Activated CD4-positive, alpha-beta T cell treated with anti-CD3 and anti-CD28 coated beads for 36 hours (primary cell): ENCODE data around the gene CARD10. TPM values are rescaled to one million over a fixed set of nuclear protein-coding genes. Genes with fewer than 3 reads are reported as not detected.
"Not testable (repeated sequence)": the region's sequence is repeated elsewhere in the genome, so short reads cannot be mapped to it uniquely, and the experiment has no call there.

Experiments used
- ATAC-seq: fragments of 200-7000 bp; cut with Tn5 transposase; one replicate; pipeline ENCODE4 v1.10.0; 2021; ENCODE audit warnings: mild to moderate bottlenecking, moderate library complexity
- CTCF ChIA-PET: fragments of 350-600 bp; sonication (Branson Sonifier 250); formaldehyde crosslinking; loops from one replicate; lab custom pipeline; 2021; ENCODE audit warnings: antibody characterized with exemption; lab: Charles Lee
- POLR2A ChIA-PET: fragments of 350-600 bp; sonication (Branson Sonifier 250); formaldehyde crosslinking; loops from one replicate; lab custom pipeline; 2021; ENCODE audit warnings: antibody characterized with exemption, inconsistent platforms; lab: Charles Lee
- DNase-seq: peaks from one replicate; pipeline ENCODE4 v3.0.0-alpha.2; 2020
- H3K27ac Mint-ChIP-seq: one replicate; pipeline ENCODE4 v1.8.0; 2021; ENCODE audit warnings: mixed read lengths
- H3K27me3 Mint-ChIP-seq: one replicate; pipeline ENCODE4 v1.8.0; 2021; ENCODE audit warnings: mixed read lengths
- H3K36me3 Mint-ChIP-seq: one replicate; pipeline ENCODE4 v1.8.0; 2021; ENCODE audit warnings: low read depth, mixed read lengths
- H3K4me1 Mint-ChIP-seq: one replicate; pipeline ENCODE4 v1.8.0; 2021; ENCODE audit warnings: mixed read lengths
- H3K4me3 Mint-ChIP-seq: one replicate; pipeline ENCODE4 v1.8.0; 2021; ENCODE audit warnings: mild to moderate bottlenecking, moderate library complexity, mixed read lengths
- H3K9me3 Mint-ChIP-seq: one replicate; pipeline ENCODE4 v1.8.0; 2021; ENCODE audit warnings: low read depth, mixed read lengths
- intact Hi-C, 2 experiments: fragments of 100-400 bp; cut with DNase I in 1 of 2; cut with micrococcal nuclease in 1 of 2; formaldehyde crosslinking; loops; one replicate each; pipeline versions ENCODE4 v1.14.2 to v1.15.1; 2022 to 2024; cut with DNase I, micrococcal nuclease
- total RNA-seq, 2 experiments: library from RNA; stranded (reverse); gene quantifications; one replicate each; pipeline ENCODE4 v1.2.3, GENCODE V29; 2021

CARD10 gene
- total RNA-seq, 2 experiments from 2014 or later, result not detected

GRCh38 chr22:37555029-37555428, 35.8 kb upstream of the CARD10 start:
- H3K4me1 Mint-ChIP-seq, result no peaks in the 10 kb centered on the region
- peaks cover 24% of the 10 kb centered on the region for H3K27me3 Mint-ChIP-seq
- no peak overlapping the region for H3K4me3 Mint-ChIP-seq
- ChIA-PET CTCF (interaction anchor here (0.7 to 5.4 kb wide), 4 partner anchors 12 to 73 kb away, joined by 3 to 47 read pairs (median 4); no protein-coding TSS in a partner anchor), POLR2A (no interaction called here)
- intact Hi-C loops, result no loop called here
- ATAC-seq (no peak), DNase-seq (no peak)
- H3K36me3 Mint-ChIP-seq, result no peaks in the 10 kb centered on the region
- no peak overlapping the region for H3K27ac Mint-ChIP-seq
- H3K9me3 Mint-ChIP-seq, result no peaks in the 10 kb centered on the region

GRCh38 chr22:37553725-37554124, 34.5 kb upstream of the CARD10 start:
- ChIA-PET POLR2A (no interaction called here), CTCF (interaction anchor here (1.8 kb wide), 1 partner anchor 8 kb away, joined by 6 read pairs; no protein-coding TSS in a partner anchor)
- intact Hi-C loops, result no loop called here
- no peaks in the 10 kb centered on the region for H3K4me1 Mint-ChIP-seq
- peaks cover 14% of the 10 kb centered on the region for H3K27me3 Mint-ChIP-seq
- no peak overlapping the region for H3K4me3 Mint-ChIP-seq
- no peak for ATAC-seq
- no peaks in the 10 kb centered on the region for H3K9me3 Mint-ChIP-seq
- DNase-seq, result no peak
- H3K27ac Mint-ChIP-seq, result no peak overlapping the region
- no peaks in the 10 kb centered on the region for H3K36me3 Mint-ChIP-seq

- no peak overlapping the region for H3K27ac Mint-ChIP-seq
- intact Hi-C loops, result no loop called here
- no peaks in the 10 kb centered on the region for H3K36me3 Mint-ChIP-seq
- CTCF ChIA-PET, result interaction anchor here (0.6 to 1.8 kb wide), 3 partner anchors 9 to 22 kb away, joined by 3 to 6 read pairs (median 3); no protein-coding TSS in a partner anchor
- peaks cover 14% of the 10 kb centered on the region for H3K27me3 Mint-ChIP-seq
- no peak overlapping the region for H3K4me3 Mint-ChIP-seq
- H3K9me3 Mint-ChIP-seq, result no peaks in the 10 kb centered on the region
- ATAC-seq, result no peak
- POLR2A ChIA-PET, result no interaction called here
- H3K4me1 Mint-ChIP-seq, result no peaks in the 10 kb centered on the region
- no peak for DNase-seq
Measured at GRCh38 chr22:37552524-37553163, 33.4 kb upstream of the CARD10 start.

GRCh38 chr22:37551981-37552380, 32.8 kb upstream of the CARD10 start:
- H3K36me3 Mint-ChIP-seq, result no peaks in the 10 kb centered on the region
- H3K4me3 Mint-ChIP-seq, result no peak overlapping the region
- no peaks in the 10 kb centered on the region for H3K4me1 Mint-ChIP-seq
- no peak overlapping the region for H3K27ac Mint-ChIP-seq
- intact Hi-C loops, result no loop called here
- POLR2A ChIA-PET, result no interaction called here
- DNase-seq, result no peak
- peaks cover 11% of the 10 kb centered on the region for H3K27me3 Mint-ChIP-seq
- CTCF ChIA-PET, result interaction anchor here (1.8 to 3.5 kb wide), 2 partner anchors 10 to 15 kb away, joined by 6 to 29 read pairs; no protein-coding TSS in a partner anchor
- no peak for ATAC-seq
- H3K9me3 Mint-ChIP-seq, result no peaks in the 10 kb centered on the region

GRCh38 chr22:37550921-37551320, 31.7 kb upstream of the CARD10 start:
- H3K36me3 Mint-ChIP-seq, ATAC-seq, H3K27ac Mint-ChIP-seq, intact Hi-C loops, DNase-seq, H3K9me3 Mint-ChIP-seq, H3K4me1 Mint-ChIP-seq, POLR2A ChIA-PET, H3K27me3 Mint-ChIP-seq, H3K4me3 Mint-ChIP-seq: not testable (repeated sequence)
- CTCF ChIA-PET, result interaction anchor here (0.7 to 3.5 kb wide), 5 partner anchors 12 to 1082 kb away, joined by 3 to 29 read pairs (median 6); no protein-coding TSS in a partner anchor

- ATAC-seq, result no peak
- POLR2A ChIA-PET, result interaction anchor here (0.8 kb wide), 1 partner anchor 9 kb away, joined by 3 read pairs; no protein-coding TSS in a partner anchor
- CTCF ChIA-PET, result interaction anchor here (0.6 to 3.8 kb wide), 8 partner anchors 10 to 350 kb away, joined by 3 to 29 read pairs (median 4); no protein-coding TSS in a partner anchor
- Mint-ChIP-seq H3K9me3 (no peaks in the 10 kb centered on the region), H3K27ac (no peak overlapping the region), H3K36me3 (no peaks in the 10 kb centered on the region), H3K4me1 (peaks cover 6% of the 10 kb centered on the region), H3K27me3 (peaks cover 4% of the 10 kb centered on the region), H3K4me3 (no peak overlapping the region)
- intact Hi-C loops, result no loop called here
- no peak for DNase-seq
Measured at GRCh38 chr22:37549704-37550059, 30.5 kb upstream of the CARD10 start.

GRCh38 chr22:37547251-37547741, 28.1 kb upstream of the CARD10 start:
- Mint-ChIP-seq H3K36me3 (no peaks in the 10 kb centered on the region), H3K9me3 (no peaks in the 10 kb centered on the region), H3K4me1 (peaks cover 6% of the 10 kb centered on the region), H3K27me3 (no peaks in the 10 kb centered on the region), H3K27ac (no peak overlapping the region), H3K4me3 (no peak overlapping the region)
- CTCF ChIA-PET, result interaction anchor here (0.5 to 11.4 kb wide), 7 partner anchors 9 to 238 kb away, joined by 3 to 302 read pairs (median 3); no protein-coding TSS in a partner anchor
- POLR2A ChIA-PET, result no interaction called here
- intact Hi-C loops, result no loop called here
- DNase-seq (no peak), ATAC-seq (no peak)

GRCh38 chr22:37546437-37547250, 27.4 kb upstream of the CARD10 start:
- POLR2A ChIA-PET, result no interaction called here
- Mint-ChIP-seq H3K9me3 (no peaks in the 10 kb centered on the region), H3K36me3 (no peaks in the 10 kb centered on the region)

GRCh38 chr22:37545703-37546436, 26.7 kb upstream of the CARD10 start:
- no peak overlapping the region for H3K27ac Mint-ChIP-seq
- DNase-seq (no peak), ATAC-seq (no peak)
- peaks cover under 1% of the 10 kb centered on the region for H3K27me3 Mint-ChIP-seq
- no peak overlapping the region for H3K4me3 Mint-ChIP-seq
- ChIA-PET CTCF (interaction anchor here (0.6 to 11.4 kb wide), 6 partner anchors 14 to 199 kb away, joined by 3 to 302 read pairs (median 4); partner anchors contain the start of genes CDC42EP1 and MFNG), POLR2A (no interaction called here)
- H3K36me3 Mint-ChIP-seq, result no peaks in the 10 kb centered on the region
- no peaks in the 10 kb centered on the region for H3K9me3 Mint-ChIP-seq
- intact Hi-C loops, result loop anchor here (1.0 kb wide), 2 partner anchors 21 to 46 kb away; no protein-coding TSS in a partner anchor
- peaks cover 20% of the 10 kb centered on the region for H3K4me1 Mint-ChIP-seq

More at GRCh38 chr22:37546437-37547250, 27.4 kb upstream of the CARD10 start:
- peaks cover 12% of the 10 kb centered on the region for H3K4me1 Mint-ChIP-seq
- ATAC-seq, result no peak
- intact Hi-C loops, result no loop called here
- no peak overlapping the region for H3K4me3 Mint-ChIP-seq
- no peak overlapping the region for H3K27ac Mint-ChIP-seq
- CTCF ChIA-PET, result interaction anchor here (0.7 to 11.4 kb wide), 7 partner anchors 10 to 49 kb away, joined by 3 to 302 read pairs (median 3); no protein-coding TSS in a partner anchor
- H3K27me3 Mint-ChIP-seq, result no peaks in the 10 kb centered on the region
- DNase-seq, result no peak

- ATAC-seq (peak; percentile 54), DNase-seq (peak; percentile 84)
- H3K4me3 Mint-ChIP-seq, result no peak overlapping the region
- intact Hi-C loops, result loop anchor here (1.0 kb wide), 2 partner anchors 22 to 47 kb away; no protein-coding TSS in a partner anchor
- H3K36me3 Mint-ChIP-seq, result no peaks in the 10 kb centered on the region
- ChIA-PET CTCF (interaction anchor here (0.6 to 11.4 kb wide), 6 partner anchors 15 to 198 kb away, joined by 3 to 302 read pairs (median 4); partner anchors contain the start of genes CDC42EP1 and MFNG), POLR2A (no interaction called here)
- H3K27ac Mint-ChIP-seq, result no peak overlapping the region
- H3K27me3 Mint-ChIP-seq, result peaks cover 8% of the 10 kb centered on the region
- no peaks in the 10 kb centered on the region for H3K9me3 Mint-ChIP-seq
- H3K4me1 Mint-ChIP-seq, result peaks cover 26% of the 10 kb centered on the region
Measured at GRCh38 chr22:37544955-37545702, 25.9 kb upstream of the CARD10 start.
